Prostate gland (tissue), 2 donors: Measurements from ENCODE around the gene PCGF2.

Experiments
- CTCF ChIP-seq, 4 experiments: fragments of 200-600 bp in 2 of 4; fragments of 450-650 bp in 2 of 4; sonication (generic) in 2 of 4; IDR thresholded peaks; 1 replicate in 3 of 4; 2 replicates in 1 of 4; pipeline ENCODE4 v1.5.1; 2016 to 2019; ENCODE audit warnings: antibody characterized with exemption in 4 of 4, mild to moderate bottlenecking in 2 of 4, moderate library complexity in 2 of 4
- POLR2A ChIP-seq: fragments of 450-650 bp; IDR thresholded peaks from one replicate; pipeline ENCODE4 v1.6.1; 2016; ENCODE audit warnings: antibody characterized with exemption, mild to moderate bottlenecking

- TF ChIP-seq CTCF (IDR thresholded peaks at IDR 0.05): no peak
- TF ChIP-seq POLR2A: no peak
These were observed 8.8 kb downstream of the PCGF2 start for GRCh38 chr17:38739305-38739704.
